ENCODE measurements around the gene KRTAP23-1. TPM values are rescaled to one million over a fixed set of nuclear protein-coding genes. Genes with fewer than 3 reads are reported as not detected.

The KRTAP23-1 gene, protein sequence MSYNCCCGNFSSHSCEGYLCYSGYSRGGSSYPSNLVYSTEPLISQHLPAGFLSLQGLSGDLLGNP
- not detected for total RNA-seq (2021; fragmentation: NEBNext Ultra II Directional; extraction: Animal tissue kit (Norgen Biotek cat#: 25700))
- long read RNA-seq: 0 reads

DNA sequence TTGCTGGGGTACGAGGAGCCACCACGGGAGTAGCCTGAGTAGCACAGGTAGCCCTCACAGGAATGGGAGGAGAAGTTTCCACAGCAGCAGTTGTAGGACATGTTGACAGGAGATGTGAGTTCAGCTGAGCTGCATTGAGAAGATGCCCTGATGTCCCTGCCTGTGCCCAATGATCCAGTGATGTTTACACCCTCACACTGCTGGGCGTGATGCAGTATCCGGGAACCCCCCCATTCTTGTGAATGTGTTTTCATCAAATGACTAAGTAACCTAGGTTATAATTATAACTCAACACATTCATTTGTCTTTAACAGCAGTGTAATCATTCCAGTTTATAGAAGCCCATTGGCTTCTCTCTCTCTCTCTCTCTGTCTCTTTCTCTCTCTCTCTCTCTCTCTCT is at the start of gene KRTAP23-1:
KRTAP23-1 (minus strand) TSS at position 101 of the 400 bp plus-strand sequence; CDS start at position 101, 0 bp downstream.
- TF ChIP-seq, protein P1, sequence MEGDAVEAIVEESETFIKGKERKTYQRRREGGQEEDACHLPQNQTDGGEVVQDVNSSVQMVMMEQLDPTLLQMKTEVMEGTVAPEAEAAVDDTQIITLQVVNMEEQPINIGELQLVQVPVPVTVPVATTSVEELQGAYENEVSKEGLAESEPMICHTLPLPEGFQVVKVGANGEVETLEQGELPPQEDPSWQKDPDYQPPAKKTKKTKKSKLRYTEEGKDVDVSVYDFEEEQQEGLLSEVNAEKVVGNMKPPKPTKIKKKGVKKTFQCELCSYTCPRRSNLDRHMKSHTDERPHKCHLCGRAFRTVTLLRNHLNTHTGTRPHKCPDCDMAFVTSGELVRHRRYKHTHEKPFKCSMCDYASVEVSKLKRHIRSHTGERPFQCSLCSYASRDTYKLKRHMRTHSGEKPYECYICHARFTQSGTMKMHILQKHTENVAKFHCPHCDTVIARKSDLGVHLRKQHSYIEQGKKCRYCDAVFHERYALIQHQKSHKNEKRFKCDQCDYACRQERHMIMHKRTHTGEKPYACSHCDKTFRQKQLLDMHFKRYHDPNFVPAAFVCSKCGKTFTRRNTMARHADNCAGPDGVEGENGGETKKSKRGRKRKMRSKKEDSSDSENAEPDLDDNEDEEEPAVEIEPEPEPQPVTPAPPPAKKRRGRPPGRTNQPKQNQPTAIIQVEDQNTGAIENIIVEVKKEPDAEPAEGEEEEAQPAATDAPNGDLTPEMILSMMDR (IDR thresholded peaks at IDR 0.05): no peak
- peaks cover 54% of the 10 kb centered on the region for H3K9me3 Mint-ChIP-seq
- H3K4me1 Mint-ChIP-seq (ENCODE audit: low read depth): no peaks in the 10 kb centered on the region
- no peak for DNase-seq
- H3K27me3 Mint-ChIP-seq (ENCODE audit: insufficient read depth): peaks cover 1% of the 10 kb centered on the region; the same call in 1 of the 2 replicates
- no peak within 1 kb of the TSS for H3K27ac Mint-ChIP-seq
- H3K36me3 Mint-ChIP-seq (ENCODE audit: low read depth): no peaks in the 10 kb centered on the region
- H3K4me3 Mint-ChIP-seq: no peak within 1 kb of the TSS

DNA sequence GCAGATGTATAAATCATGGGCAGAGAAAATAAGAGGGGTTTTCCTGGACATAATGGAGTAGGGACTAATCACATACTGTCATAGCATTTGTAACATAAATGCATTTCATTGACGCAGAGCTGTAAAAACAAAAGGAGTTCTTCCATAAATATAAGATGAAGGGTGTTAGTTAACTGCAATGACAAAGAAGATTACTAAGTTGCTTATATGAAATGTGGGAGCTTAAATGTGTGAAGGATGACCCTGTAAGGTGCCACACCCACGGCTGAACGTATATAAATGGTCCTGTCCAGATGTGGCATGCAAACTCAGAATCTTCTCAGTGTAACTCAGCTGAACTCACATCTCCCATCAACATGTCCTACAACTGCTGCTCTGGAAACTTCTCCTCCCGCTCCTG is 47.3 kb upstream of the KRTAP23-1 start, which contains the start of gene KRTAP13-1:
KRTAP13-1 (plus strand) TSS at position 301 of the 400 bp plus-strand sequence; CDS start at position 357, 56 bp downstream.
- no peaks in the 10 kb centered on the region for H3K4me1 Mint-ChIP-seq (ENCODE audit: low read depth)
- H3K9me3 Mint-ChIP-seq: peaks cover 52% of the 10 kb centered on the region
- no peak for DNase-seq
- TF ChIP-seq, protein P1 (IDR thresholded peaks at IDR 0.05): no peak
- H3K27ac Mint-ChIP-seq: no peak within 1 kb of the TSS
- H3K36me3 Mint-ChIP-seq (ENCODE audit: low read depth): peaks cover 4% of the 10 kb centered on the region; the same call in 1 of the 2 replicates
- H3K27me3 Mint-ChIP-seq (ENCODE audit: insufficient read depth): no peaks in the 10 kb centered on the region; the same call in 1 of the 2 replicates
- no peak within 1 kb of the TSS for H3K4me3 Mint-ChIP-seq

DNA sequence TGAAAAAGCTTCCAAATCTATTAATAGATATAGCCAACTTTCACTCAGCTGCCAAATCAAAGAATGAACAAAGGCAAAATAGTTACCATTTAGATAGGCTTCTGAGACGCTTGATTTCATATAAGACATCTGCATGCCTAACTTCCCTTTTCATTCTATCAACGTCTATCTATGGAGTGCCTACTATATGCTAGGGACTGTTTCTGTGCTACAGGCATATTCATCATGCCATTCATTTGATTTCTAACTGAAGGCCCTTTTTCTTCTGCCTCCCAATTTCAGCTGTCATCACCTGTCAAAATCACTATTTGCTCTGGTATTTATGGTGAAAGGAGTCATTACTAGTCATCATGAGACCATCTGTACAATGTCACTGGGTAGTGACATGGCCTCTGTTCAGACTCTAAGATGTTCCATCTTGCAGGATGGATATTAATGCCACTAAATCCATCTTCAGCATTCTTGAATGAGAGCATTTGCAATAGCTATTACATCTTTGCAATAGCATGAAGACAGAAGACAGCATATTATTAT is 43.2 kb upstream of the KRTAP23-1 start:
- Mint-ChIP-seq H3K4me3 (no peak overlapping the region), H3K36me3 (ENCODE audit: low read depth) (peaks cover 9% of the 10 kb centered on the region), H3K4me1 (ENCODE audit: low read depth) (no peaks in the 10 kb centered on the region), H3K27me3 (ENCODE audit: insufficient read depth) (no peaks in the 10 kb centered on the region; the same call in 1 of the 2 replicates), H3K9me3 (peaks cover 71% of the 10 kb centered on the region), H3K27ac (no peak overlapping the region)
- no peak for DNase-seq
- TF ChIP-seq, protein P1 (IDR thresholded peaks at IDR 0.05): no peak

DNA sequence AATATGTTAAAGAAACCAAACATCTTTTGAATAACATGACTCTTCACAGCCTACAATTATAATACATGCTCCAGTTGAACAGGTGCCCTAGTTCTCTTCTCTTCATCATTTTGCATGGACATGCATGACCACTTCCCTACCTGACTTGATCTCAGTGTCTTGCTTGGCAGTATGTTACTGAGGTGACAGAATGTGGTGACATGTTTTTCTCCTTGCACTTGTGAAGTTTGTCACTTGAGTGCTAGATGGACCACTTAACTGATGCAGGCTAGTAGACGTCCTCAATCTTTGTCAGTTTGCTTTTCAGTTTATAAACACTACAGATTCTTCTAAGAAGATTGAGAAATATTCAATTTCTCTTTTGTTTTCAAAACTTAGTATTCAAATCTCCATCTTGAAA is 33.8 kb upstream of the KRTAP23-1 start:
- H3K9me3 Mint-ChIP-seq: peaks cover 70% of the 10 kb centered on the region
- no peak overlapping the region for H3K27ac Mint-ChIP-seq
- H3K4me3 Mint-ChIP-seq: no peak overlapping the region
- H3K27me3 Mint-ChIP-seq (ENCODE audit: insufficient read depth): no peaks in the 10 kb centered on the region
- DNase-seq: no peak
- TF ChIP-seq, protein P1 (IDR thresholded peaks at IDR 0.05): no peak
- peaks cover 11% of the 10 kb centered on the region; the same call in 1 of the 2 replicates for H3K36me3 Mint-ChIP-seq (ENCODE audit: low read depth)
- no peaks in the 10 kb centered on the region for H3K4me1 Mint-ChIP-seq (ENCODE audit: low read depth)

DNA sequence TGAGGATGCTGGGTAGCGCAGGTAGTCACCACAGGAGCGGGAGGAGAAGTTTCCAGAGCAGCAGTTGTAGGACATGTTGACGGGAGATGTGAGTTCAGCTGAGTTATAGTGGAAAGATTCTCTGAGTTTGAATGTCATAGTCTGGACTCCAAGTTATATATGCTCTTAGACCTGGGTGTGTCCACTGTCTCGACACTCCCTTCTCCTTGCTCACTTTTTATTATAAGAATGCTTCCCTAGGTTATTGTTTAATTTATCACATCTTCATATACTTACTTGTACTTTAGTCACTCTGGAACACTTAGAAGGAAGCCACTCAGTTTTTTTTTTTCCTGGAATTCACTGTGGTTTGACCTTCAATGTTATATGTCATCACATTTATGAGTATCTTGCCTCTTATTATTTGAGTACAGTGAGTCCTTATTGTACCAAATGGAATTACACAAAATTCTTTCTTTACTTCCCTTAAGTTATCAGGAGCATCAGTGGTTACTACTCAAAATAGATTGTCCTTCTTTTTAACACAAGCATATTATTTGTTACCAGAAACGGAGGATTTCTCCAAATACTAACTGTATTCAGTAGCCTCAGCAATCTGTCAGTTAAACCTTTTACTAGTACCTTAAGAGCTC is 23.8 kb upstream of the KRTAP23-1 start, which contains the start of gene KRTAP13-2:
KRTAP13-2 (minus strand) TSS at position 133 of the 632 bp plus-strand sequence; CDS start at position 75, 58 bp downstream.
- DNase-seq: no peak
- peaks cover 54% of the 10 kb centered on the region for H3K9me3 Mint-ChIP-seq
- H3K36me3 Mint-ChIP-seq (ENCODE audit: low read depth): 0 out of 2 replicates have a peak, but pooled peaks cover 6% of the 10 kb centered on the region
- H3K4me1 Mint-ChIP-seq (ENCODE audit: low read depth): no peaks in the 10 kb centered on the region
- H3K4me3 Mint-ChIP-seq: no peak within 1 kb of the TSS
- no peaks in the 10 kb centered on the region; the same call in 1 of the 2 replicates for H3K27me3 Mint-ChIP-seq (ENCODE audit: insufficient read depth)
- TF ChIP-seq, protein P1 (IDR thresholded peaks at IDR 0.05): no peak
- H3K27ac Mint-ChIP-seq: no peak within 1 kb of the TSS
